ENCODE measurements around the gene HSPB7.
"Not testable (repeated sequence)": the region's sequence is repeated elsewhere in the genome, so short reads cannot be mapped to it uniquely, and the experiment has no call there.

DNA sequence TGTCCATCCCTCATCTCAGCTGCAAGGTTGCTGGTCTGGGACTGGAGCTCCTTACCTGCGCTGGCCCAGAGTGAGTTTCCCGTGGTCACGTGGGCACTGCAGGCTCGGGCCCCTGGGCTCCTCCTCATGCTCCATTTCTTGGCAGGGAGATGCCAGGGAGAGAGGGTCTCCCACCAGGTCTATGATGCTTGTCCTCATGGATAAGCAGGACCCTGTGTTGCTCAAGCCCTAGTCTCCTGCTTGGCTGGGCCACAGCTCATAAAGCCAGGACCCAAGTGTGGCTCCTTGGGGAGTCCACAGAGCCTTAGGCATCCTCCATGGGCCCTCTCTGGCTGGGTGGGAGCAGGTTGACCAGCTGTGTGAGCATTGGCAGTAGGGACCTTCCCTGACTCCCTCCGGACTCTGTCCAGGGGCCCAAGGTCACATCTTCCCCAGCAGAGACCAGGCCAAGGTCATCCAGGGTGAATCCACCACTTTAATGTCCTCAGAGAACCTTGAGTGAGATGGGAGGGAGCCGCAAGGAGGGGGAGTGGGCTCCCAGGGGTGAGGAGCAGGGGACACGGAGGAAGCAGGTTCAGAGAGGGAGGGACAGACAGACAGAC, 39.6 kb upstream of the HSPB7 start:
- TF ChIP-seq, protein P1, sequence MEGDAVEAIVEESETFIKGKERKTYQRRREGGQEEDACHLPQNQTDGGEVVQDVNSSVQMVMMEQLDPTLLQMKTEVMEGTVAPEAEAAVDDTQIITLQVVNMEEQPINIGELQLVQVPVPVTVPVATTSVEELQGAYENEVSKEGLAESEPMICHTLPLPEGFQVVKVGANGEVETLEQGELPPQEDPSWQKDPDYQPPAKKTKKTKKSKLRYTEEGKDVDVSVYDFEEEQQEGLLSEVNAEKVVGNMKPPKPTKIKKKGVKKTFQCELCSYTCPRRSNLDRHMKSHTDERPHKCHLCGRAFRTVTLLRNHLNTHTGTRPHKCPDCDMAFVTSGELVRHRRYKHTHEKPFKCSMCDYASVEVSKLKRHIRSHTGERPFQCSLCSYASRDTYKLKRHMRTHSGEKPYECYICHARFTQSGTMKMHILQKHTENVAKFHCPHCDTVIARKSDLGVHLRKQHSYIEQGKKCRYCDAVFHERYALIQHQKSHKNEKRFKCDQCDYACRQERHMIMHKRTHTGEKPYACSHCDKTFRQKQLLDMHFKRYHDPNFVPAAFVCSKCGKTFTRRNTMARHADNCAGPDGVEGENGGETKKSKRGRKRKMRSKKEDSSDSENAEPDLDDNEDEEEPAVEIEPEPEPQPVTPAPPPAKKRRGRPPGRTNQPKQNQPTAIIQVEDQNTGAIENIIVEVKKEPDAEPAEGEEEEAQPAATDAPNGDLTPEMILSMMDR (IDR thresholded peaks at IDR 0.05; ENCODE audit: insufficient read depth, low read length) = not testable (repeated sequence)
- TF ChIP-seq POLR2AphosphoS5 (IDR thresholded peaks at IDR 0.05; ENCODE audit: low read depth) = not testable (repeated sequence)
- TF ChIP-seq, protein P2, sequence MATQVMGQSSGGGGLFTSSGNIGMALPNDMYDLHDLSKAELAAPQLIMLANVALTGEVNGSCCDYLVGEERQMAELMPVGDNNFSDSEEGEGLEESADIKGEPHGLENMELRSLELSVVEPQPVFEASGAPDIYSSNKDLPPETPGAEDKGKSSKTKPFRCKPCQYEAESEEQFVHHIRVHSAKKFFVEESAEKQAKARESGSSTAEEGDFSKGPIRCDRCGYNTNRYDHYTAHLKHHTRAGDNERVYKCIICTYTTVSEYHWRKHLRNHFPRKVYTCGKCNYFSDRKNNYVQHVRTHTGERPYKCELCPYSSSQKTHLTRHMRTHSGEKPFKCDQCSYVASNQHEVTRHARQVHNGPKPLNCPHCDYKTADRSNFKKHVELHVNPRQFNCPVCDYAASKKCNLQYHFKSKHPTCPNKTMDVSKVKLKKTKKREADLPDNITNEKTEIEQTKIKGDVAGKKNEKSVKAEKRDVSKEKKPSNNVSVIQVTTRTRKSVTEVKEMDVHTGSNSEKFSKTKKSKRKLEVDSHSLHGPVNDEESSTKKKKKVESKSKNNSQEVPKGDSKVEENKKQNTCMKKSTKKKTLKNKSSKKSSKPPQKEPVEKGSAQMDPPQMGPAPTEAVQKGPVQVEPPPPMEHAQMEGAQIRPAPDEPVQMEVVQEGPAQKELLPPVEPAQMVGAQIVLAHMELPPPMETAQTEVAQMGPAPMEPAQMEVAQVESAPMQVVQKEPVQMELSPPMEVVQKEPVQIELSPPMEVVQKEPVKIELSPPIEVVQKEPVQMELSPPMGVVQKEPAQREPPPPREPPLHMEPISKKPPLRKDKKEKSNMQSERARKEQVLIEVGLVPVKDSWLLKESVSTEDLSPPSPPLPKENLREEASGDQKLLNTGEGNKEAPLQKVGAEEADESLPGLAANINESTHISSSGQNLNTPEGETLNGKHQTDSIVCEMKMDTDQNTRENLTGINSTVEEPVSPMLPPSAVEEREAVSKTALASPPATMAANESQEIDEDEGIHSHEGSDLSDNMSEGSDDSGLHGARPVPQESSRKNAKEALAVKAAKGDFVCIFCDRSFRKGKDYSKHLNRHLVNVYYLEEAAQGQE (IDR thresholded peaks at IDR 0.05; ENCODE audit: insufficient replicate concordance, low read depth) = not testable (repeated sequence)

Measured in HL-60 (cell line).